NK-92 (cell line): ENCODE results near the gene ZNF407.

Experiments used
- DNase-seq: peaks from one replicate; lab custom pipeline; 2025; ENCODE audit not compliant: unreplicated experiment; lab: John Stamatoyannopoulos, UW

Gene ZNF407

DNA sequence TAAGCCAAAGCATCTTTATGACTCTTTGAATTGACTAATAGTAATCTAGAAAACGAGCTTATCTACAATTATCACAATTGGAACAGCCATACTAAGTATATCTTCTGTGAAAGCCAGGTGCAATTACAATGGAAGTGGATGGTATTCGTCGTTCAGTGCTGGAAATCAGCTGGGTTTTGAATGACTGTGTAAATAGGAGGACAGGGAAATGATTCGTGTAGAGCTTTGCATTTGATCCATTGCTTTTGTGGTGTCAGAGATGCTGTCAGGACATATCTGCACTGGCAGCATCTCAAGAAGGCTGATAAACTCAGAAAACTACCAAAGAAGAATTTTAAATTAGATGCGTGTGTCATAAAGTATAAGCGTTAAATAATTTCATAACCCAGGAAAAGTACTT is 187.1 kb downstream of the ZNF407 start:
- DNase-seq: no peak

DNA sequence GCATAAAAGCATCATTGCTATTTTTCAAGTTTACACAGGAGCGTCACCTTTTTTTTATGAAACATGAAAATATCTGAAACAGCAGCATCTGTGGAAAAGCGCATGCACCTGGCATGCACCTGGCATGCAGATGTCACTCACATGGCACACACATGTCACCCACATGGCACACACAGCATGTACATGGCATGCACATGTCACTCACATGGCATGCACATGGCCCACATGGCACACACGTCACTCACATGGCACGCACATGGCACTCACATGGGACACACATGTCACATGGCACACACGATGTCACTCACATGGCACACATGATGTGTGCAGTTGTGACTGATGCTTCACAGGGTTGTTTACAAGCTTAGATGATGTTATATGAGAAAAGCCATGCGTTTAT is 188.0 kb downstream of the ZNF407 start:
- no peak for DNase-seq

DNA sequence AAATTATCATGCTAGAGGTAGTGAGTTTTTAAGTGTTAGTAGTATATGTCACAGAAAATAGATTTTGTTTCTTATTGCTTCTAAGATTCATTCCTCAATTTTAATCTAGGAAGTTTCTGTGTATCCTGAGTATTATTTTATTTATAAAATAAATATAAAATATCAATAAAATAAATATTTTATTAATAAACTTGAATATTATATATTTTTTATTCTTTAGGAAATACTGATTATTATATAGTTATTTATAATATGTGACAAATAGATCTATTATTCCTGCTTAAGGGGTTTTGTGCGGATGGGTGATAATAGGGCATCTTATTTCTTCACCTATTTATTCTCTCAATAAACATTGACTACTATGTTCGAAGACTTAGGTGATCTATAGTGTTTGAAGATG is 191.0 kb downstream of the ZNF407 start:
- DNase-seq: no peak

- DNase-seq: no peak
These were observed 191.4 kb downstream of the ZNF407 start for GRCh38 chr18:74789078-74789477.

- DNase-seq: no peak
These were observed 192.8 kb downstream of the ZNF407 start for GRCh38 chr18:74790451-74790850.

DNA sequence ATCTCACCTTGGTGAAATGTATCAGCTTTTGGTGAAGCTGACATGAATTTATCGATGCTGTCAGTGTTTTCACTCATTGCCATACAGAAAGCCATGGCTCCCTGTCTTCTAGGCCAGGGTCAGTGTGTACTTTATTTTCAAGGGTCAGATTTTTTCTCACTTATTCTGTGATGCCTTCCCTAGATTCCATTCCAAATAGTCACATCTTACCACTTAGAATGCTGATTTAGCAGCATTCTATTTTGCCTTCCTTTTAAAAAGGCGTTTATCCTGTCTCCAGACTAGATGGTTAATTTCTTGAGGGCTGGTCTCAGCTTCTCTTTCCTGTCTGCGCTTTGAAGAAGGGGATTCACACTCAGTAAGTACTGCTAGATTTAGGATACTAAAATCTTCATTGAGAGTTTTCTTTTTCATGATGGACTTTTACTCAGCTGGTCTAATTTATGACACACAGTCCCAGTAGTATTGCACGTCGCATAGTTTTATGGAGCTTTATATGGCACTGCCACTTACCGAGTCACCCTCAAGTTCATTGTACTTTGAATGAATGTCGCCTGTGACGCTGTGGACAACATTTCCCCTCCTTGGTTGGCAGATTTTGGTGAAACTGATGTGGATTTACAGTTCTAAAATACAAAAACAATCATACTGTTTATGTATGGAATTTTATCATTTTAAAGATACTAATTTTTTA is 194.0 kb downstream of the ZNF407 start:
- DNase-seq: no peak

DNA sequence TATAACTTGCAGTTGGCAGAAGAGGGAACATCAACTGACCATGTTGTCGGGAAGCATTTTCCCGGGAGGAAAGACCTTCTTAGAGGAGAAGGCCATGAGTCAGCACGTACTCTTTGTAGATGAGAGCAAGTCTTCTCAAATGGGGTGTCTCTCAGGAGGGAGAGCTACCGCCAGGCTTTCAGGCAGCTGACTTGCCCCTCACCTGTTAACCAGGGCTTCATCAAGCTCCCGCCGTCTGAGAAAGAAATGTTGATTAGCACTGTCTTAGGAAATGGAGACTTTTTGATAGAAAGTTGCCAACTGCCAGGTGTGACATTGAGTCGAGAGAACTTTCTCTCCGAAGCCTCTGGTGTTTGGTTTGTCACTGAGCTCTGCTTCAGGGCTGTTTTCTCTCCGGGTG is 196.1 kb downstream of the ZNF407 start:
- no peak for DNase-seq

DNA sequence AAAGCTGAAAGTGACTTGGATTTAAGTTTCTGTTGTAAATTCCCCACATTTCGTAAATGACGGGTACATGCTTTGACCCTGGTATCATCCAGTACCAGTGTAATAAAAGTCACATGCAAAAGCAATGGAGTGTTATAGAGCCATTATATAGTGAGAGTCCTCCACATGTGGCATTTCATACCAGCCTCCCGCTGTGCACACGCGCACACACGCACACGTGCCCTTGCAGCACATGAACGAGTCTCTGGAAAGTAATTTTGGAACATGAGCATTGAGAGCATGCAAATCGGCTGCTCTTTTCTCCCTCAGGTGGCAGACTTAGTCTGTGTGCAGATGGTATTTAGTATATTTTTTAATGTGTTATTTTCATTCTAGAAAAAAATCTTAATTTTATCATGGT is 198.1 kb downstream of the ZNF407 start:
- no peak for DNase-seq

- no peak for DNase-seq
These were observed 198.5 kb downstream of the ZNF407 start for GRCh38 chr18:74796211-74796610.

DNA sequence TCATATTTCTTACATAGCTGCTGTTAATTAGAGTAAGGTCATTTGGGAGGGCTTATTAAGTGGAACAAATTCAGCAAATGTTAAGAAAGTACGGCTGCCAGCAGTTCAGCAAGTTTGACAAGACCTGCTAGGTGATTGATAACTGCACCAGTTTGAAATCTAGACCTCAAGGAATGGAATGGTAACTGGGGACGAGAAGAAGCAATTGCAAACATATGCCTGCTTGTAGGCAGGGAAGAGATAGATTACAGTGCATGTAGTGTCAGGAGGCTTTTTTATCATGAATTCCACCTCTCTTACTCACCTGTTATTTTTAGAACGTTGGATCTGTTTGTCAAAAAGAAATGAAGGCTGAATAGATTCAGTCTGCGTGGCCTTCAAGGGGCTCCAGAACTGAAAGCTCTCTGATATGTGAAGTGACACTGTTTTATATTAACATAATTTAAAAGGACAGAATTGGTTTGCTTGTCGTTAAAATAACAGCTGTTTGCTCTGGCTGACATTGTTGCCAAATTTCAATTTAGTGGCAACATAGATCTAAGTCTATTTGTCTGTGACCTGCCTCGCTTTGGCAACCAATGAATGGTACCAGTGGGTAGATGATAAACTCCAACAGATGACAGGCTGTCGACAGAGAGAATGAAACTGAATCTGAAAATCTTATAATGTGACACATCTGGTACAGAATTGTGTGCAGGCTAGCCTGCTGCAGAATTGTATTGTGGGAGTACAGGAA is 199.3 kb downstream of the ZNF407 start:
- DNase-seq: no peak

- DNase-seq: no peak
These were observed 200.0 kb downstream of the ZNF407 start for GRCh38 chr18:74797577-74798151.

DNA sequence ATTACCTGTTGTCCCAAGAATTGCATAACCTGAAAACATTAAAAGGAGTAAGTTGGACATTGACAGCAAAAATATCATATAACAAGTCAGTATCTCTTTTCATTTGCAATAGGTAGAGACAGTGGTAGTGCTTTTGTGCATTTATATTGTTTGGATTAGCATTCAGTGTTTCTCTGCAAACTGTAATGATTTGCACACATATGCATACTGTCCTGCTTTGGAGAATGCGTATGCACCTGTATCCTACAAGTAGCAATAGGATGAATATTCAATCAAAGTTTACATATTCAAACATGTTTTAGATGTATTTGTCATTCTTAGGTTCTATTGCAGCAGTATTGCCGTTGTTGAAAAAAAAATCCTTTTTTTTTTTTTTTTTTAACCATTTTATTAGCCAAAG is 201.9 kb downstream of the ZNF407 start:
- DNase-seq: no peak

- DNase-seq: no peak
These were observed 202.4 kb downstream of the ZNF407 start for GRCh38 chr18:74800098-74800497.

DNA sequence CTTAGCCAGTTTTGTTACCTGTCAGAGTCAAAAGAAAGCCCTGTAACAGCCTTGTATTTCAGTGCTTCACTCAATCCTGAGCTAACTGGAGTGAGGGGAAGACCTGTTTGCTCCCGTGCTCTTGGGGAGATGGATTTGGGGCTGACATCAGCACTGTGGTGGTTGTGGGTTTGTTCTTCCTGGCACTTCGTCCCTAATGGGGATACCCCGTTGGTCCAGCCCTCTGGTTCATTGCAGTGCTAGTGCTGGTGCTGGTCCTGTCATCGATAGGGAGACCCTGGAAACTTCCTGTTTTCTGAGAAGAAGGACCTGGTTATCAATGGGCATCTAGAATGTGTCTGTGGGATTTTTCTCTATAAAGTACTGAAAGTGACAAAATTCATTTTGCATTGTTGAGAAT is 205.4 kb downstream of the ZNF407 start:
- no peak for DNase-seq

GRCh38 chr18:74803769-74804168 is 206.1 kb downstream of the ZNF407 start:
- no peak for DNase-seq

DNA sequence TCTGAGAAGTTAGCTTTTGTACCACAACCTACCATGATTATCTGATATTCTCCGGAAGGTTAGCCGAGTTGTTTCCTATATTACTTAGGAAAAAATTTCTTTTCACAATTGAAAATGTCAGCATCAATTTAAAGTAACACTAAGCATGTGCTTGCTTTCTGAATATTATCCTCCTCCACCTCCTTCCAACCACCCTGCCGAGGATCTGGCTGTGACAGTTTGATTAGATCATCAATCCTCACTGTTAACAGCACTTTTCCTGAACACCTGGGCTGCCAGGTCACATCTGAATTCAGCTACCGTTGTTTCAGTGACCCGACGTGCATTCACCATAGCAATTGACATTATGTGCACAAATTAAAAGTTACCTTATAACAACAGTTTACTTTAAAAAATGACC is 207.0 kb downstream of the ZNF407 start:
- DNase-seq: no peak

DNA sequence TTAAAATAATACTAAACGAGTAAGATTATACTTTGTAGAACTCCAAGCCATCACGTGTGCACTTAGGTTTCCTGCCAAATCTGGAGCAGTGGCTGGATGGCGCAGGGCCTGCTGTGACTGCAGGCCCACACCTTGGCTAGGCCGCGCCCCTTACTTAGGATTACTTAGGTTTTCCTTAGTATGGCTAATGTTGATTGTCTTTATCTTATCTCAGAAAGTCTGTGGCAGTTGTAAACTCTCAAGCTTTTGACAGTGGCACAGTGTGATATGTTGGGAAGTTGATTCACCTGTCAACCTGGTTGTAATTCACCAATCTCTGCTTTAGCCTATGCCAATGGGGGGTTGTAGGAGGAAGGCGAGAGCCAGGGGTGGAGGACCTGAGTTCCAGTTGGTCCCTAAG is 208.4 kb downstream of the ZNF407 start:
- no peak for DNase-seq

DNA sequence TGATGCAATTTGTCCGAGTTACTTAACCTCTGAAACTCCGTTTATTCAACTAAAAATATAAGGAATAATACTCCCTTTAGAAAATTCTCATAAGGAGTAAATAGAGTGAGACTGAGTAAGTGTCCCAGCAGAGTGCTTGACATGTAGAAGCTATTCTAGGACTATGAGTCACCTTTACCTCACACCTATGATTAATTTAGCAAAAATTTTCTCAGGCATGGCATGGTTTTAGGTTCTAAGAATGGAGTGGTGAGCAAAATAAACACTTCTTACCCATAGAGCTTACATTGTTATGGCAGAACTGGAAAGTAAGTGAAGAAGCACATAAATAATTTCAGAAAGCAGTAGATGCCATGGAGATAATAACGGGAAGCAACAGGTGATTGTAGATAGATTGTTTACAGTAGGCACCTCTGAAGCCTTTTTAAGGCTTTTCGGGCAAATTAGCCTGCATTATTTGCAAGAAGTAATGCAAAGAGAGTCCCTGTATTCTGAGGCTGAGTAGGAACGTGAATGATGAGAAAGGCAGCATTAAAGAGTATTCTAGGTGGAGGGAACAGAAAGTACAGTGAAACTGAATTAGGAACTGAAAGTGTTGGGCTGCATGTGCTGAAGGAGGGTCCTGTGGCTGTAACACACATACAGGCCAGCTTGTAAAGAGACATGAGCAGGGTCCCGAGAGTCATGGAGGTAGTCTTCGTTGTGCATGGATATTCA is 209.2 kb downstream of the ZNF407 start:
- no peak for DNase-seq

GRCh38 chr18:74817576-74817975 is 219.9 kb downstream of the ZNF407 start:
- no peak for DNase-seq

DNA sequence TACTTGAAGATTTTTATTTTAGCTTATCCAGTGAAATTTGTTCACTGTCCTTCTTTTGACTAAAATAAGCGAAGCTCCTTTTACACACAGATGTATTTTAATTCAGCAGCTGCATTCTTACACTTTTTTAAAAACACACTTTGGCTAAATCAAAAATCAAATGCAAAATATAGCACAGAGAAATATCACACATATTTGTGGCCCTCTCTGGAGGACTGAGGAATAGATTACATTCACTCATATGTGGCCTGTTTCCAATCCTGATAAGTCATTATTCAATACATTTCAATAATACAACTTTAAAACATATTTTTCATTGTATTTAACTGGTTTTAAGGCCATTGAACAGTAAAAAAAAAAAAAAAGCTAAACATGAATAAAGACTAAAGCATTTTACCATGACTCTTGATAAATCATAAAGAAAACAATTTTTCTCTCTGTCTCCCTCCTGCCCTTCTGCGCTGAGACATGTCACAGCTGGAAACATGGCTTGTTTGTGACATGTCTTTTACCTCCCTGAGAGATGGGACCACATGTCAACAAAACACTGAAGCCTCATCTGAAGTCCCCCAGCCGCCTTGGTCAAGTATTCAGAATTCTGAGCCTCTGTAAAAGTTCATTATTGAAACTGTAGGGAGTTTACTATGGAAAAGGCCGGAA is 221.0 kb downstream of the ZNF407 start:
- no peak for DNase-seq

DNA sequence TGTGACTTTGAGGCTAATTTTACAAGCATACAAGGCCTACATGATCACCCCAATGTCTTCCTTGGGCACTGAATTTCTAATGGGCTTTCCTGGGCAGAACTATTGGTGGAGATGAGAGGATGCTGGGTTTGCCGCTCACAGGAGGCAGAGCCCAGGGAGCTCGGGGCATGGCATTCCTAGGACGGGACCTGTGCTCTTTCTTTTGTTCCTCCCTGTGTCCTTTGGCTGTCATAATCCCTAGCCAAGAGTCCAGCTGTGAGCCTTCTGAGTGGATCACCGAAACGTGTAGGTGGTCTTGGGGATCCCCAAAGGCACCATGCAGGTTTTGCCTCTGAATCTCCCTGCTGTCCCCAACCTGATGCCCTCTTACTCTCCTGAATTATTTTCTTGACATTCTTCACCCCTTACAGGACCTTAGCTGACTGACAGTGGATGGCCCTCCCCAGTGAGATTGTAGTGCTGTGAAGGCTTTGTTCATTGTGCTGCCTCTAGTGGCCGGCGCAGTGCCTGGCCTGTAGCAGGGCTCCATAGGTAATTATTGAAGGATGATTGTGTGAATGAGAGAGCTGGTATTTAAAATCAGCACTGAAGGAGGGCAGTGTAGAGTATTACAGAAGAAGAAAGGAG is 221.9 kb downstream of the ZNF407 start:
- no peak for DNase-seq
